Endothelial cell of umbilical vein (primary cell): ENCODE data around the gene RNF187. TPM values are rescaled to one million over a fixed set of nuclear protein-coding genes. Genes with fewer than 3 reads are reported as not detected.

Experiments
- BruUV-seq: library from RNA; stranded (reverse); fragments of 400-500 nt; replicated peaks from 2 replicates; lab custom pipeline; 2021; lab: Mats Ljungman, UMichigan
- CTCF ChIA-PET: fragments of 300-600, 350-600 bp; sonication (Branson Sonifier 250); formaldehyde crosslinking; loops from one replicate; lab custom pipeline; 2021; ENCODE audit warnings: antibody characterized with exemption, inconsistent platforms; lab: Charles Lee
- POLR2A ChIA-PET: fragments of 300-600, 350-600 bp; sonication (Branson Sonifier 250); formaldehyde crosslinking; loops from one replicate; lab custom pipeline; 2021; ENCODE audit warnings: antibody characterized with exemption, inconsistent platforms; lab: Charles Lee
- DNase-seq: peaks from one replicate; pipeline ENCODE4 v3.0.0-alpha.2; 2011; ENCODE audit warnings: low read depth, low spot score
- FAIRE-seq: peaks from 2 replicates; lab custom pipeline; 2011; peaks lifted over from hg19 to GRCh38; lab: Jason Lieb, UNC
- H2AFZ ChIP-seq: 2 replicates; pipeline ENCODE4 v1.6.0; 2012; ENCODE audit warnings: low read depth, low read length, control low read depth, inconsistent platforms
- H3K27ac ChIP-seq: 2 replicates; pipeline ENCODE4 v1.5.1; 2011; ENCODE audit warnings: low read depth, mild to moderate bottlenecking, control low read depth, low read length, moderate library complexity; ENCODE audit not compliant: insufficient read depth
- H3K27me3 ChIP-seq, 2 experiments: 2 replicates each; pipeline versions ENCODE4 v1.6.0 to v1.6.1; 2011; ENCODE audit warnings: low read length in 2 of 2, mixed read lengths in 1 of 2; ENCODE audit not compliant: control insufficient read depth in 2 of 2, insufficient read depth in 2 of 2
- H3K36me3 ChIP-seq, 2 experiments: 2 replicates in 1 of 2; 3 replicates in 1 of 2; pipeline ENCODE4 v1.5.1; 2011; ENCODE audit warnings: low read length in 2 of 2, mild to moderate bottlenecking in 1 of 2, moderate library complexity in 1 of 2; ENCODE audit not compliant: control insufficient read depth in 2 of 2, insufficient read depth in 2 of 2; ENCODE audit errors: extremely low read depth in 1 of 2
- H3K4me1 ChIP-seq: 3 replicates; pipeline ENCODE4 v1.5.1; 2011; ENCODE audit warnings: mild to moderate bottlenecking, low read length; ENCODE audit not compliant: control insufficient read depth, insufficient read depth; ENCODE audit errors: extremely low read depth
- H3K4me2 ChIP-seq: 2 replicates; pipeline ENCODE4 v1.6.1; 2011; ENCODE audit warnings: low read length, control low read depth, mixed read lengths; ENCODE audit not compliant: insufficient read depth
- H3K4me3 ChIP-seq, 3 experiments: fragments of 200-600 bp in 1 of 3; sonication (generic), shearing (Covaris generic) in 1 of 3; replicated peaks in 1 of 3; 2 replicates each; pipeline ENCODE4 v1.5.1; 2011 to 2016; ENCODE audit warnings: control low read depth in 3 of 3, low read length in 3 of 3, mild to moderate bottlenecking in 2 of 3, inconsistent platforms in 1 of 3, low read depth in 1 of 3, moderate library complexity in 1 of 3; ENCODE audit not compliant: insufficient read depth in 1 of 3
- H3K79me2 ChIP-seq: 2 replicates; pipeline ENCODE4 v1.6.0; 2012; ENCODE audit warnings: low read length, inconsistent platforms; ENCODE audit not compliant: control insufficient read depth, insufficient read depth
- H3K9ac ChIP-seq: replicated peaks from 2 replicates; pipeline ENCODE3; 2011; ENCODE audit warnings: low read length, control low read depth; ENCODE audit not compliant: insufficient read depth; ENCODE audit errors: extremely low read depth
- H3K9me1 ChIP-seq: replicated peaks from 3 replicates; pipeline ENCODE4 v1.6.0; 2011; ENCODE audit warnings: mild to moderate bottlenecking, low read length; ENCODE audit not compliant: control insufficient read depth, insufficient read depth; ENCODE audit errors: extremely low read depth
- H3K9me3 ChIP-seq: replicated peaks from 2 replicates; pipeline ENCODE4 v1.5.1; 2012; ENCODE audit warnings: low read length, inconsistent platforms; ENCODE audit not compliant: control insufficient read depth, insufficient read depth
- H4K20me1 ChIP-seq: replicated peaks from 2 replicates; pipeline ENCODE3; 2011; ENCODE audit warnings: mild to moderate bottlenecking, low read length; ENCODE audit not compliant: control insufficient read depth, insufficient read depth; ENCODE audit errors: extremely low read depth
- EZH2 ChIP-seq: IDR thresholded peaks from 2 replicates; pipeline ENCODE4 v1.6.1; 2012; ENCODE audit warnings: borderline replicate concordance, low read depth, mild to moderate bottlenecking, moderate library complexity, low read length, inconsistent platforms; ENCODE audit not compliant: severe bottlenecking
- FOS ChIP-seq: IDR thresholded peaks from 2 replicates; pipeline ENCODE4 v1.6.1; 2011; ENCODE audit warnings: mild to moderate bottlenecking, low read length, moderate library complexity, borderline replicate concordance; ENCODE audit not compliant: insufficient read depth
- GATA2 ChIP-seq: IDR thresholded peaks from 2 replicates; pipeline ENCODE4 v1.7.0; 2011; ENCODE audit warnings: low read depth, mild to moderate bottlenecking, moderate library complexity, mixed read lengths, low read length; ENCODE audit not compliant: insufficient read length, insufficient read depth
- JUN ChIP-seq: IDR thresholded peaks from 2 replicates; pipeline ENCODE4 v1.6.1; 2011; ENCODE audit warnings: borderline replicate concordance, low read depth; ENCODE audit not compliant: insufficient read length, insufficient read depth
- MYC ChIP-seq: IDR thresholded peaks from one replicate; pipeline ENCODE4 v1.6.1; 2011; ENCODE audit warnings: mild to moderate bottlenecking, low read depth, low read length
- POLR2A ChIP-seq: IDR thresholded peaks from 2 replicates; pipeline ENCODE4 v1.6.1; 2012; ENCODE audit warnings: low read depth, mild to moderate bottlenecking, control low read depth, low read length
- POLR2AphosphoS5 ChIP-seq: IDR thresholded peaks from 2 replicates; pipeline ENCODE4 v1.6.1; 2012; ENCODE audit warnings: low read depth, mild to moderate bottlenecking, control low read depth, low read length, moderate library complexity; ENCODE audit not compliant: insufficient read depth
- dilution Hi-C: fragments of 300-500 bp; cut with MboI; formaldehyde crosslinking; loops from one replicate; pipeline ENCODE4 v1.15.0; 2019; ENCODE audit warnings: low sequenced_read_pairs; ENCODE audit not compliant: extremely low pct_ligation_motif_present
- intact Hi-C: fragments of 100-400 bp; cut with micrococcal nuclease; formaldehyde crosslinking; loops from one replicate; pipeline ENCODE4 v1.10.0; 2022
- polyA plus RNA-seq, 4 experiments: library from polyadenylated mRNA; depleted of rRNA in 3 of 4; stranded (reverse) in 3 of 4; unstranded in 1 of 4; fragments of >200 nt; gene quantifications; 2 replicates each; pipeline versions ENCODE4 v1.2.1 to v1.2.3, GENCODE V29; 2011 to 2012; ENCODE audit warnings: missing spikeins in 1 of 4
- total RNA-seq: library from RNA; stranded (reverse); gene quantifications from 2 replicates; pipeline ENCODE4 v1.2.3, GENCODE V29; 2021
- TF ChIP-seq, protein P1 (sequence below), 2 donors: IDR thresholded peaks; 1 replicate in 1 of 2; 2 replicates in 1 of 2; pipeline ENCODE4 v1.5.1; 2011; ENCODE audit warnings: low read length in 2 of 2, mild to moderate bottlenecking in 2 of 2, moderate library complexity in 2 of 2, control low read depth in 1 of 2, inconsistent platforms in 1 of 2, low read depth in 1 of 2; ENCODE audit not compliant: insufficient read depth in 1 of 2; ENCODE audit errors: extremely low read depth in 1 of 2

The RNF187 gene
- total and polyA plus RNA-seq, 2 donors (not counting 3 experiments of a cell fraction or from before 2014, with no cell fraction given): 48.0 to 86.4 TPM

GRCh38 chr1:228496494-228496893, 9.3 kb downstream of the RNF187 start:
- no TSS peak for BruUV-seq
- no peaks in the 10 kb centered on the region for H3K4me1 ChIP-seq
- POLR2A ChIA-PET: no interaction called here
- no peak overlapping the region for H3K4me2 ChIP-seq
- H3K36me3 ChIP-seq: peaks cover 0 to 24% of the 10 kb centered on the region in 2 experiments
- no peak overlapping the region for H3K27ac ChIP-seq
- CTCF ChIA-PET: no interaction called here
- H3K9me1 ChIP-seq: no peaks in the 10 kb centered on the region
- intact Hi-C loops: no loop called here
- no peaks in the 10 kb centered on the region for H4K20me1 ChIP-seq
- no peaks in the 10 kb centered on the region for H3K27me3 ChIP-seq
- H3K9me3 ChIP-seq: no peaks in the 10 kb centered on the region
- TF ChIP-seq POLR2AphosphoS5: no peak
- no peak for TF ChIP-seq POLR2A
- TF ChIP-seq EZH2: no peak
- no peak for TF ChIP-seq GATA2
- no peak for TF ChIP-seq JUN
- TF ChIP-seq, protein P1, sequence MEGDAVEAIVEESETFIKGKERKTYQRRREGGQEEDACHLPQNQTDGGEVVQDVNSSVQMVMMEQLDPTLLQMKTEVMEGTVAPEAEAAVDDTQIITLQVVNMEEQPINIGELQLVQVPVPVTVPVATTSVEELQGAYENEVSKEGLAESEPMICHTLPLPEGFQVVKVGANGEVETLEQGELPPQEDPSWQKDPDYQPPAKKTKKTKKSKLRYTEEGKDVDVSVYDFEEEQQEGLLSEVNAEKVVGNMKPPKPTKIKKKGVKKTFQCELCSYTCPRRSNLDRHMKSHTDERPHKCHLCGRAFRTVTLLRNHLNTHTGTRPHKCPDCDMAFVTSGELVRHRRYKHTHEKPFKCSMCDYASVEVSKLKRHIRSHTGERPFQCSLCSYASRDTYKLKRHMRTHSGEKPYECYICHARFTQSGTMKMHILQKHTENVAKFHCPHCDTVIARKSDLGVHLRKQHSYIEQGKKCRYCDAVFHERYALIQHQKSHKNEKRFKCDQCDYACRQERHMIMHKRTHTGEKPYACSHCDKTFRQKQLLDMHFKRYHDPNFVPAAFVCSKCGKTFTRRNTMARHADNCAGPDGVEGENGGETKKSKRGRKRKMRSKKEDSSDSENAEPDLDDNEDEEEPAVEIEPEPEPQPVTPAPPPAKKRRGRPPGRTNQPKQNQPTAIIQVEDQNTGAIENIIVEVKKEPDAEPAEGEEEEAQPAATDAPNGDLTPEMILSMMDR (IDR thresholded peaks at IDR 0.05; ENCODE audit: extremely low read depth in 1 of 2, insufficient read depth in 1 of 2, low read depth in 1 of 2, low read length in 2 of 2): no peak
- no peak for TF ChIP-seq MYC
- no peak for TF ChIP-seq FOS
- H3K9ac ChIP-seq: no peak overlapping the region
- H3K79me2 ChIP-seq: no peaks in the 10 kb centered on the region
- dilution Hi-C loops: no loop called here
- FAIRE-seq (no peak), DNase-seq (no peak)
- H2AFZ ChIP-seq: no peak overlapping the region
- H3K4me3 ChIP-seq: no peak overlapping the region
